Measurements from ENCODE around the gene PTPN1.
"Not testable (repeated sequence)": the region's sequence is repeated elsewhere in the genome, so short reads cannot be mapped to it uniquely, and the experiment has no call there.

PTPN1 gene

GRCh38 chr20:50468378-50468798, 41.8 kb upstream of the PTPN1 start:
- H3K27me3 ChIP-seq = no peaks in the 10 kb centered on the region
- no peak overlapping the region for H3K9ac ChIP-seq
- no peak overlapping the region for H3K4me3 ChIP-seq
- no peak overlapping the region for H3K27ac ChIP-seq
- H3K9me3 ChIP-seq (replicated peaks in 1 of 11) = peaks cover 0 to 7% (median 0%) of the 10 kb centered on the region in 11 experiments; a peak in 1 of 22 replicates
- TF ChIP-seq Cebpa-rat (IDR thresholded peaks at IDR 0.05) = no peak
- H4K20me1 ChIP-seq = no peaks in the 10 kb centered on the region
- no peaks in the 10 kb centered on the region for H3K36me3 ChIP-seq
- H3K4me2 ChIP-seq = peak overlapping the region in 3 of 11 experiments; percentile 28 to 57 (median 28); a peak in 6 of 22 replicates
- H3K4me1 ChIP-seq = peaks cover 13 to 64% (median 32%) of the 10 kb centered on the region in 10 experiments

DNA sequence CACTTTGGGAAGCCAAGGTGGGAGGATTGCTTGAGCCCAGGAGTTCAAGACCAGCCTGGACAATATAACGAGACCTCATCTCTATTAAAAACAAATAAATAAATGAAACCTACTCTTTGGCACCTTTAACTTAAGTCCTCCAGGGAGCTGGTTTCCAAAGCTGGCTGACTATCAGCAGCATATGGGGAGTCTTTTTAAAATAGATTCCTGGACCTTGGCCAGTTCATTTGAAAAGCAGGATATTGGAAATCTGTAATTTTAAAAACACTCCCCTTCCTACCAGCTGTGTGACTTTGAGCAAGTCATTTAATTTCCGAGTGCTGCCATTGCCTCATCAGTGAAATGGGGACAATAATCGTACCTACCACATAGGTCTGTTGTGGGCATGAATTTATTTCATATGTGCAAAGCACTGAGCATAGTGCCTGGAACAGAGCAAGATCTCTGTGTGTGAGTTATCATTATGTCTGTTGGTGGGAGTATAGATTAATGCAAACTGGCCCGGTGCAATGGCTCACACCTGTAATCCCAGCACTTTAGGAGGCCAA, 40.9 kb upstream of the PTPN1 start:
- H3K27me3 ChIP-seq = no peaks in the 10 kb centered on the region
- H3K36me3 ChIP-seq = no peaks in the 10 kb centered on the region
- no peak overlapping the region for H3K4me3 ChIP-seq
- H3K27ac ChIP-seq = no peak overlapping the region
- no peak for TF ChIP-seq Cebpa-rat (IDR thresholded peaks at IDR 0.05)
- no peak overlapping the region for H3K9ac ChIP-seq
- peaks cover 0 to 7% (median 0%) of the 10 kb centered on the region in 11 experiments; a peak in 1 of 22 replicates for H3K9me3 ChIP-seq (replicated peaks in 1 of 11)
- H4K20me1 ChIP-seq = no peaks in the 10 kb centered on the region
- H3K4me1 ChIP-seq = peaks cover 13 to 71% (median 35%) of the 10 kb centered on the region in 10 experiments
- no peak overlapping the region for H3K4me2 ChIP-seq

DNA sequence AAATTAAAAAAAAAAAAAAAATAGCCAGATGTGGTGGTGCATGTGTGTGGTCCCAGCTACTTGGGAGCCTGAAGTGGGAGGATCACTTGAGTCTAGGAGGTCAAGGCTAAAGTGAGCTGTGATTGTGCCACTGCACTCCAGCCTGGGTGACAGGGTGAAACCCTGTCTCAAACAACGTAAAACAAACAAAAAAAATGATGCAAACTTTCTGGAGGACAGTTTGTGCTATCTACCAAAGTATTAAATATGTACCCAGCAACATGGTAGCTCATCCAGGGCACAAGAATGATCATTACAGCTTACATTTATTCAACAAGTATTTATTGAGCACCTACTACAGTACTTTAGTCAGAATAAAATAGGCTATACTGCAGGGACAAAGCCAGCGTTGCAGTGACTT, 40.4 kb upstream of the PTPN1 start:
- no peak overlapping the region for H3K27ac ChIP-seq
- no peak for TF ChIP-seq Cebpa-rat (IDR thresholded peaks at IDR 0.05)
- H3K4me2 ChIP-seq = peak overlapping the region in 3 of 11 experiments; percentile 70 to 91 (median 80); a peak in 6 of 22 replicates
- H3K9me3 ChIP-seq (replicated peaks in 1 of 11) = peaks cover 0 to 7% (median 0%) of the 10 kb centered on the region in 11 experiments; a peak in 1 of 22 replicates
- no peaks in the 10 kb centered on the region for H3K27me3 ChIP-seq
- no peak overlapping the region for H3K4me3 ChIP-seq
- no peaks in the 10 kb centered on the region for H4K20me1 ChIP-seq
- H3K9ac ChIP-seq = no peak overlapping the region
- peaks cover 7 to 72% (median 30%) of the 10 kb centered on the region in 10 experiments for H3K4me1 ChIP-seq
- no peaks in the 10 kb centered on the region for H3K36me3 ChIP-seq

DNA sequence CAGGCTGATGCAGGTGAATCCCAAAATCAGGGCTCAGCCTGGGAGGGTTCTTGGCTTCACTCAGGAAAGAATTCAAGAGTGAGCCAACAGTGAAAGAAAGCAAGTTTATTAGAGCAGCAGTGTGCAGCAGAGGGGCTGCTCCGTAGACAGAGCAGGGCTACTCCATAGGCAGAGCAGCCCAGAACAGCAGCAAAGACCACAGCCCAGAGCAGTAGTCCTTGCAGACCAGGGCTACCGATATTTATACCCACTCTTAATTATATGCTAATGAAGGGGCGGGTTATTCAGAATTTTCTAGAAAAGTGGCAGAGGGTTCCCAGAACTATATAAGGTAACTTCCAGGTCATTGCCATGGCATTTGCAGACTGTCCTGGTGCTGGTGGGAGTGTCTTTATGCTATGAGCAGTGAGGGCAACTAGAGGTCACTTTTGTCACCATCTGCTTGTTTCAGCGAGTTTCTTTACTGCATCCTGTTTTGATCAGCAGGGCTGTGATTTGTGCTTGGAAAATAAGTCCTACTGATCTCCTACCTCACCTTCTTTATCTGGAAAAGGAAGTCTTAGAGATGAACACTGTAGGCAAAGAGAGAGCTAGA, 39.8 kb upstream of the PTPN1 start:
- Histone ChIP-seq H3K27me3 (no peaks in the 10 kb centered on the region), H3K36me3 (no peaks in the 10 kb centered on the region), H4K20me1 (no peaks in the 10 kb centered on the region), H3K27ac (peak overlapping the region in 1 of 11 experiments; percentile 15; a peak in 1 of 22 replicates), H3K9ac (no peak overlapping the region), H3K4me1 (peaks cover 2 to 72% (median 26%) of the 10 kb centered on the region in 10 experiments), H3K4me3 (no peak overlapping the region), H3K9me3 (replicated peaks in 1 of 11) (peaks cover 0 to 7% (median 0%) of the 10 kb centered on the region in 11 experiments; a peak in 1 of 22 replicates), H3K4me2 (peak overlapping the region in 4 of 11 experiments; percentile 19 to 91 (median 75); a peak in 7 of 22 replicates)
- no peak for TF ChIP-seq Cebpa-rat (IDR thresholded peaks at IDR 0.05)

DNA sequence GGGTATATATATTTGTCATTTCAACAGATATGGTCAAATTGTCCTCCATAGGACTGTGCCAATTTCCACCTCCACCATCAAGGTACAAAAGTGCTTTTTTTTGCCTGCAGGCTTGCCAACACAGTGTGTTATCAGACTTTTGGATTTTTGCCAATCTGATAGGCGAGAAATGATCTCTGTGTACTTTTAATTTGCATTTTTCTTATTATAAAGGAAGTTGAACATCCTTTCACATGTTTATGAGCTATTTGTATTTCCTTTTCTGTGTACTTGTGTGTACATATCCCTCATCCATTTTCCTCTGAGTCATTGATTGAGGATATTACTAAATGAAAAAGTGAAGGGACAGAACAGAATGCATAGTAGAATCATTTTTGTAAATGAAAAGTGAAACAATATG, 39.0 kb upstream of the PTPN1 start:
- Histone ChIP-seq H3K36me3 (no peaks in the 10 kb centered on the region), H4K20me1 (no peaks in the 10 kb centered on the region), H3K9ac (no peak overlapping the region), H3K4me1 (peaks cover 0 to 81% (median 29%) of the 10 kb centered on the region in 10 experiments; a peak in 17 of 20 replicates), H3K9me3 (replicated peaks in 1 of 11) (peaks cover 0 to 7% (median 0%) of the 10 kb centered on the region in 11 experiments; a peak in 1 of 22 replicates), H3K4me2 (peak overlapping the region in 4 of 11 experiments; percentile 16 to 91 (median 75); a peak in 7 of 22 replicates), H3K27ac (0 out of 22 replicates have a peak overlapping the region, but pooled peaks of 1 of the 11 experiments have one; percentile 15), H3K4me3 (no peak overlapping the region), H3K27me3 (no peaks in the 10 kb centered on the region)
- TF ChIP-seq Cebpa-rat (IDR thresholded peaks at IDR 0.05) = no peak

GRCh38 chr20:50472693-50473664, 37.2 kb upstream of the PTPN1 start:
- Histone ChIP-seq H3K9me3 (replicated peaks in 1 of 11) (peaks cover 0 to 7% (median 0%) of the 10 kb centered on the region in 11 experiments; a peak in 2 of 22 replicates), H3K4me2 (peak overlapping the region in 10 of 11 experiments; percentile 6 to 91 (median 53); a peak in 17 of 22 replicates), H3K4me3 (0 out of 20 replicates have a peak overlapping the region, but pooled peaks of 1 of the 10 experiments have one; percentile 15), H3K9ac (peak overlapping the region in 2 of 11 experiments; percentile 20 to 63; a peak in 1 of 22 replicates), H3K4me1 (peaks cover under 1 to 88% (median 30%) of the 10 kb centered on the region in 10 experiments; a peak in 18 of 20 replicates), H4K20me1 (no peaks in the 10 kb centered on the region), H3K36me3 (no peaks in the 10 kb centered on the region), H3K27me3 (no peaks in the 10 kb centered on the region), H3K27ac (peak overlapping the region in 5 of 11 experiments; percentile 30 to 73 (median 46); a peak in 8 of 22 replicates)
- no peak for TF ChIP-seq Cebpa-rat (IDR thresholded peaks at IDR 0.05)

DNA sequence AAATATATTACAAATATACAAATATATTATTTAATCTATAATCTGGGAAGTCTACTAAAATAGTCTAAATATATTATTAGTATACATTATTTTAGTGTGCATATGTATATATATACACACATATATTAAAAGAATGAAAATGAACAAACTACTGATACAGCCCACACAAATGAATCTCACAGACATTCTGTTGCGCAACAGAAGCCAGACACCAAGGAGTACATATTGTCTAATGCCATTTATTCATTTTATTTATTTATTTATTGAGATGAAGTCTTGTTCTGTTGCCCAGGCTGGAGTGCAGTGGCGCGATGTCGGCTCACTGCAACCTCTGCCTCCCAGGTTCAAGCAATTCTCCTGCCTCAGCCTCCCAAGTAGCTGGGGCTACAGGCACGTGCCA, 35.8 kb upstream of the PTPN1 start:
- H3K27ac ChIP-seq; H4K20me1 ChIP-seq; H3K36me3 ChIP-seq; H3K4me3 ChIP-seq; H3K9me3 ChIP-seq (replicated peaks in 1 of 11); H3K27me3 ChIP-seq; H3K9ac ChIP-seq: not testable (repeated sequence)
- Histone ChIP-seq H3K4me1 (peaks cover 8 to 94% (median 37%) of the 10 kb centered on the region in 10 experiments; a peak in 19 of 20 replicates), H3K4me2 (peak overlapping the region in 3 of 11 experiments; percentile 62 to 73 (median 66); a peak in 6 of 22 replicates)
- TF ChIP-seq Cebpa-rat (IDR thresholded peaks at IDR 0.05) = peak in 5 of 11 experiments; percentile 25 to 56 (median 40); a peak in 6 of 22 replicates

- Histone ChIP-seq H3K27ac (no peak overlapping the region), H3K9me3 (replicated peaks in 1 of 11) (no peaks in the 10 kb centered on the region; a peak in 1 of 22 replicates), H3K4me3 (no peak overlapping the region), H3K9ac (no peak overlapping the region), H3K36me3 (no peaks in the 10 kb centered on the region), H3K4me2 (peak overlapping the region in 5 of 11 experiments; percentile 54 to 73 (median 62); a peak in 10 of 22 replicates), H3K27me3 (no peaks in the 10 kb centered on the region), H4K20me1 (no peaks in the 10 kb centered on the region), H3K4me1 (peaks cover 8 to 85% (median 34%) of the 10 kb centered on the region in 10 experiments; a peak in 19 of 20 replicates)
- TF ChIP-seq Cebpa-rat (IDR thresholded peaks at IDR 0.05) = no peak
Measured at GRCh38 chr20:50475681-50476292, 34.4 kb upstream of the PTPN1 start.

Measured in BLaER1 treated with 17β-estradiol and CSF1 and Interleukin-3, amounts not matched to agents 10 nM and 100 nM (cell line).